Activated naive CD4-positive, alpha-beta T cell treated with anti-CD3 and anti-CD28 coated beads for 36 hours (primary cell): ENCODE measurements around the gene OR51F1. TPM values are rescaled to one million over a fixed set of nuclear protein-coding genes. Genes with fewer than 3 reads are reported as not detected.
"Not testable (repeated sequence)": the region's sequence is repeated elsewhere in the genome, so short reads cannot be mapped to it uniquely, and the experiment has no call there.

Experiments used
- CTCF ChIA-PET: fragments of 350-600 bp; sonication (Branson Sonifier 250); formaldehyde crosslinking; loops from one replicate; lab custom pipeline; 2021; ENCODE audit warnings: antibody characterized with exemption; lab: Charles Lee
- DNase-seq: peaks from one replicate; pipeline ENCODE4 v3.0.0-alpha.2; 2020
- H3K27ac Mint-ChIP-seq: one replicate; pipeline ENCODE4 v1.8.0; 2021; ENCODE audit warnings: mild to moderate bottlenecking, mixed read lengths
- H3K27me3 Mint-ChIP-seq: one replicate; pipeline ENCODE4 v1.8.0; 2021; ENCODE audit warnings: low read depth, mixed read lengths
- H3K36me3 Mint-ChIP-seq: one replicate; pipeline ENCODE4 v1.8.0; 2021; ENCODE audit warnings: low read depth, mixed read lengths
- H3K4me1 Mint-ChIP-seq: one replicate; pipeline ENCODE4 v1.8.0; 2021; ENCODE audit warnings: low read depth, mixed read lengths
- H3K4me3 Mint-ChIP-seq: one replicate; pipeline ENCODE4 v1.8.0; 2021; ENCODE audit warnings: mild to moderate bottlenecking, moderate library complexity, mixed read lengths
- H3K9me3 Mint-ChIP-seq: one replicate; pipeline ENCODE4 v1.8.0; 2021; ENCODE audit warnings: mixed read lengths
- intact Hi-C: fragments of 100-400 bp; cut with micrococcal nuclease; formaldehyde crosslinking; loops from one replicate; pipeline ENCODE4 v1.15.1; 2023
- total RNA-seq, 2 experiments: library from RNA; stranded (reverse); gene quantifications; one replicate each; pipeline ENCODE4 v1.2.3, GENCODE V29; 2021

Gene OR51F1, protein sequence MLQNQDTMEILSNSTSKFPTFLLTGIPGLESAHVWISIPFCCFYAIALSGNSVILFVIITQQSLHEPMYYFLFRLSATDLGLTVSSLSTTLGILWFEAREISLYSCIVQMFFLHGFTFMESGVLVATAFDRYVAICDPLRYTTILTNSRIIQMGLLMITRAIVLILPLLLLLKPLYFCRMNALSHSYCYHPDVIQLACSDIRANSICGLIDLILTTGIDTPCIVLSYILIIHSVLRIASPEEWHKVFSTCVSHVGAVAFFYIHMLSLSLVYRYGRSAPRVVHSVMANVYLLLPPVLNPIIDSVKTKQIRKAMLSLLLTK
- total RNA-seq, result not detected

DNA sequence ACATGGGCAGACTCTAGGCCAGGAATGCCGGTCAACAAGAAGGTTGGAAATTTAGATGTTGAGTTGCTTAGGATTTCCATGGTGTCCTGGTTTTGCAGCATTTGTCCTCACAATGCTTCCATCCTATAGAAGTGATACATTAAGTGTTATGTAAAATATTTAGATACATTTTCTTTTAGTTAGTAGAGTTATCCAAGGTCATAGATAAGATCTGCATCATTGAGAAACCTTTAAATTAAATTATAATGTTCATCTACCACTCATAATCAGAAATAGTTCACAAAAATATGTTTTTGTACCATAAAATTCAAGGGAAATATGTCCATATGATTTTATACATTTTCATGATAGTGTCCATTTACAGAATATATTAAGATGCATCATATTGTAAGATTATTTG, at the start of gene OR51F1:
Gene OR51F1, minus strand, starts transcription at position 101 of the 400 bp plus-strand sequence. Its CDS starts 0 bp downstream, at position 101.
- no peaks in the 10 kb centered on the region for H3K36me3 Mint-ChIP-seq

DNA sequence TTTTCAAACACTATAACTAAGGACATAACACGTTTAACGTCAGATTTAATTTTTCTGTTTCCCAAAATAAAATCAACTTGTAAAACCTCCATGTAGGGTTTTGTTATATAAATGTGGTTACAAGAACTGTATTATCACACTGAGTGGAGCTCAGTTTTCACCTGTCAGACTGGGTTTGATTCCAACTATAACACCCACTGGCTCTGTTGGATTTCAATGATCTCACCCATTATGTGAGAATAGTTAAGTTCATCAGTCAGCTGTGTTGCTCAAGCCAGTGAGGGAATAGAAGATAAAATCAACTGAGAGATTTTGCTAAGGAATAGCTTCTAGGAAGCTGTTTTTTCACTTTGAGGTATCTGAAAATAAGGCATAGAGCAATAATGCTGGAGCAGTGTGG, 39.5 kb upstream of the OR51F1 start:
- H3K36me3 Mint-ChIP-seq, result no peaks in the 10 kb centered on the region
- no peak for DNase-seq
- H3K27me3 Mint-ChIP-seq, result no peaks in the 10 kb centered on the region
- intact Hi-C loops, result no loop called here
- no peak overlapping the region for H3K4me3 Mint-ChIP-seq
- CTCF ChIA-PET, result interaction anchor here (1.4 kb wide), 1 partner anchor 172 kb away, joined by 4 read pairs; no protein-coding TSS in a partner anchor
- no peaks in the 10 kb centered on the region for H3K4me1 Mint-ChIP-seq
- no peak overlapping the region for H3K27ac Mint-ChIP-seq
- no peaks in the 10 kb centered on the region for H3K9me3 Mint-ChIP-seq

More for the DNA sequence above, at the start of gene OR51F1:
- H3K9me3 Mint-ChIP-seq, result no peaks in the 10 kb centered on the region
- peaks cover 13% of the 10 kb centered on the region for H3K27me3 Mint-ChIP-seq
- no peak within 1 kb of the TSS for H3K4me3 Mint-ChIP-seq
- CTCF ChIA-PET, result no interaction called here
- no peaks in the 10 kb centered on the region for H3K4me1 Mint-ChIP-seq
- no peak within 1 kb of the TSS for H3K27ac Mint-ChIP-seq
- intact Hi-C loops, result no loop called here
- no peak for DNase-seq

DNA sequence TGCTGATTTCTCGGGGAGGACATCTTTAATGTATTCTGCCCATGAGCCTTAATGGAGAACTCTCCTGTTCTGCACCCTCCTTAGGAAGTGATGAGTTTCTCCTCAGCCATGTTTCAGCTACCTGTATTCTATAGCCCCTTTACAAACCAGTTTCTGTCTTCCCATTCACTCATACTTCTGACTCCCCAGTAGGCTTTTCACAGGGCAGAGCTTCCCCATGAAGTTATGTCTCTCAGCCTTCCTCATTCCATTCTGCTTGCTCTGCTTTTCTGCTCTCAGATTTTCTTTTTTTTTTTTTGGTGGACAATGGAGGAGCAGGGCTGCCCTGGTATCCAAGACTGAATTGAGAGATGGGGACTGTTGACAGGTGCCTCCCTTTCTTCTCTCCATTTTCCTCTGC, 38.7 kb upstream of the OR51F1 start:
- intact Hi-C loops, result no loop called here
- Mint-ChIP-seq H3K27ac (no peak overlapping the region), H3K4me1 (no peaks in the 10 kb centered on the region), H3K36me3 (no peaks in the 10 kb centered on the region), H3K4me3 (no peak overlapping the region), H3K27me3 (no peaks in the 10 kb centered on the region), H3K9me3 (no peaks in the 10 kb centered on the region)
- no peak for DNase-seq
- CTCF ChIA-PET, result no interaction called here

DNA sequence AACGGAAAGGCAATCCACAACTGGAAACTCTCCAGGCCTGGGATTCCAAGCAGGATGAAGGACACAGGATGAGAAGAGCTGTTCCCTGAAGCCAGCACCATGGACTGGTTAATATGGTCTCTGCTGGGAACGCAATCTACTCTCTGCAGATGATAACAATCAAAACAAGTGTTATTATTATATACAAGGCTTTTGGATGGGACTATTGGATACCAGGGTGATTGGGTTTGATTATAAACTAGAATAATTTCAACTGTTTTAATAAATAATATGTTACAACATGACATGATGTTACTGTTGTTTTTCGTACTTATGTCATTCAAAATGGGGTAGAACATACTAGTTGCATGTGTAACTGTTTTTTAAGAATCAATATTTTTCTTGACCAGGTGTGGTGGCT, 34.5 kb upstream of the OR51F1 start, which contains the start of gene OR52R1:
Gene OR52R1, minus strand, starts transcription at position 101 of the 400 bp plus-strand sequence. Its CDS starts 0 bp downstream, at position 101.
- DNase-seq, result no peak
- no peak within 1 kb of the TSS for H3K27ac Mint-ChIP-seq
- H3K4me1 Mint-ChIP-seq, result no peaks in the 10 kb centered on the region
- H3K9me3 Mint-ChIP-seq, result no peaks in the 10 kb centered on the region
- H3K4me3 Mint-ChIP-seq, result no peak within 1 kb of the TSS
- CTCF ChIA-PET, result no interaction called here
- H3K27me3 Mint-ChIP-seq, result peaks cover 3% of the 10 kb centered on the region
- intact Hi-C loops, result no loop called here
- H3K36me3 Mint-ChIP-seq, result no peaks in the 10 kb centered on the region

DNA sequence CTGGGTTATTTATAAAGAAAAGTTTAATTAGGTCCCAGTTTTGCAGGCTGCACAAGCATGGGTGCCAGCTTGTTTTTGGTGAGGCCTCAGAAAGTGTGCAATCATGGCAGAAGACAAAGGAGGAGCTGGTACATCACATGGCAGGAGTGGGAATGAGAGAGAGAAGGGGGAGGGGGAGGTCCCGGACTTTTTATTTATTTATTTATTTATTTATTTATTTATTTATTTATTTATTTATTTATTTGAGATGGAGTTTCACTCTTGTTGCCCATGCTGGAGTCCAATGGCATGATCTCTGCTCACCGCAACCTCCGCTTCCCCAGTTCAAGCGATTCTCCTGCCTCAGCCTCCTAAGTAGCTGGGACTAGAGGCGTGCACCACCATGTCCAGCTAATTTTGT, 31.6 kb upstream of the OR51F1 start:
- H3K27ac Mint-ChIP-seq, H3K36me3 Mint-ChIP-seq, H3K4me1 Mint-ChIP-seq, DNase-seq, H3K4me3 Mint-ChIP-seq, H3K27me3 Mint-ChIP-seq, intact Hi-C loops, CTCF ChIA-PET, H3K9me3 Mint-ChIP-seq: not testable (repeated sequence)

DNA sequence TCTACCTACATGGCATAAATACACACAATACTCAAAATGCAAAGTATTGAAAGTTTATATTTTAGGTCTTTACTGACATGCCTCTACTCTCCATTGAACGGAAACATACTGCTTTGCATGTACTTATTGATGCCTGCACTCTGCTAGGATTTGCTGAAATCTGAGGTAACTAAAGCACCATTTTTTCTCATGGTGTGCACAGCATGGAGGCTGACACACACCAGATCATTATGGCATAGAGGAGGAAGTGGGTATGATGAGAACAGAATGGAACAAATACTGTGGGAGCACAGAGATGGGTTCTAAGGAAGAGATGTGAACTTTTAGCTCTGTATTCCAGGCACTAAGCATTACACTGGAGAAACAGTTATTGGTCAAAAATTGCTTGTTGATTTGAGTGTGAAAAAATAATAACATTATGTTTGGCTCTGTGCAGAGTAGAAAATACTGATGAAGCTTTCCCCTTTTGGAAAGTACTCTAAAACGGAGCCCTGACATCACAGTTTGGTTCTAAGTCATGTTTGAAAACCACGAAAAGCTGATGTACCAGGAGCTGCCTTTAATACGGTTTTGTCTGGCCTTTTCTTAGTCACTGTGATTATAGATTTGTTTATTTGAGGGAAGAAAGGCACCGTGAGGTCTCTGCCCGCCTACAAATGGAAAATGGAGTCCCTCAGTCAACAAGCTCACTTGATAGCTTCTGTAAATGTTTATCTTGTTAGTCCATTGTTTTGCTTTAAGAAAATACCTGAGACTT, 28.9 kb upstream of the OR51F1 start:
- intact Hi-C loops, result no loop called here
- Mint-ChIP-seq H3K4me1 (no peaks in the 10 kb centered on the region), H3K4me3 (no peak overlapping the region), H3K27me3 (peaks cover 4% of the 10 kb centered on the region), H3K9me3 (no peaks in the 10 kb centered on the region), H3K36me3 (no peaks in the 10 kb centered on the region), H3K27ac (no peak overlapping the region)
- CTCF ChIA-PET, result no interaction called here
- no peak for DNase-seq

DNA sequence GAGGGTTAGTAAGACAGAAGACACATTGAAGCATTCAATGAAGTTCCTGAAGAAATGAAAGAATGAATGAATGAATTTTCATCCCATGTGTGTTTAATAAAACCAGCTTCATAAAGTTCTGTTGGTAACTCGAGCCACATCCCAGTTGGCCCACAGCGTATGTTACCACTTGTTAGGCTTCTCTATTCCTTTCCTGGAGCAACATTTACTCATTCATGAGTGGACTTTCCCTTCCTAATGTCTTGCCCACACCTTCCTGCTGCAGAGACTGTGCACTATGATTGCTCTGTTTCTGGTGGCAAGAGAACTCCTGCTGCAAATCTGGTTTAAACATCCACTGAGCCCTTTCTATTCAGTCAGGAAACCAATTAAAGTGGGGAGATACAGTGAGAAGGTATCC, 27.5 kb upstream of the OR51F1 start:
- no peak overlapping the region for H3K4me3 Mint-ChIP-seq
- H3K27me3 Mint-ChIP-seq, result peaks cover 8% of the 10 kb centered on the region
- no peak for DNase-seq
- H3K9me3 Mint-ChIP-seq, result no peaks in the 10 kb centered on the region
- no peaks in the 10 kb centered on the region for H3K36me3 Mint-ChIP-seq
- H3K27ac Mint-ChIP-seq, result no peak overlapping the region
- H3K4me1 Mint-ChIP-seq, result no peaks in the 10 kb centered on the region
- intact Hi-C loops, result no loop called here
- CTCF ChIA-PET, result no interaction called here

DNA sequence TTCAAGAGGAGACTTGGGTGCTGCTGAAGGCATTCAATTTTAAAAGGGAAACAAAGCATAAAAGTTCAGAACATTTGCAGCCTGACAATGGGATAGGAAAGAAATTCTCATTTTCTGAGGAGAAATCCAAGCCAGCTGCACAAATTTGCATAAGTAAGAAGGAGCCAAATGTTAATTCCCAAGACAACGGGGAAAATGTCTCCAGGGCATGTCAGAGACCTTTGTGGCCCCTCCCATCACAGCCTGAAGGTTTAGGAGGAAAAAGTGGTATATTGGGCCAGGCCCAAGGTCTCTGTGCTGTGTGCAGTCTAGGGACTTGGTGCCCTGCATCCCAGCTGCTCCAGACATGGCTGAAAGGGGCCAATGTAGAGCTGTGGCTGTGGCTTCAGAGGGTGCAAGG, 12.7 kb upstream of the OR51F1 start:
- Mint-ChIP-seq H3K27me3 (peaks cover 9% of the 10 kb centered on the region), H3K4me3 (no peak overlapping the region), H3K27ac (no peak overlapping the region), H3K9me3 (peaks cover 3% of the 10 kb centered on the region), H3K36me3 (no peaks in the 10 kb centered on the region), H3K4me1 (no peaks in the 10 kb centered on the region)
- CTCF ChIA-PET, result no interaction called here
- DNase-seq, result no peak
- intact Hi-C loops, result no loop called here

DNA sequence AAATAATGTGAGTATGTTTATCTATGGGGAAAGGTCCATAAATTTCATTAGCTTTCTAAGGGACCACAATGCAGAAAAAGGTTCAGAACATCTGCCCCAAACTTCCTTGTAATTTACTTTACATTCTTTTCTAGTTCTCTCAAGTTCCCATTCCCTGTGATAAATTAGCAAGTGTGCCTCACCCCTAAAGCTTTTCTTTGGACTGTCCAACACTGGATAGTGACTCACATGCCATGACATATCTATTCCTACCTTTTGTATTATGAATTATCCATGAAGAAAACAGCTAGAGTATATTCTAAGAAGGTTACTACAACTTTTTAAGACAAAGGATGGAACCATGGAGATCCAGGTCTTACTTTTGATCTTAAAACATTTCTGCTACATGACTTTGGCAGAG, 1.6 kb downstream of the OR51F1 start:
- H3K9me3 Mint-ChIP-seq, result no peaks in the 10 kb centered on the region
- no peak for DNase-seq
- H3K27me3 Mint-ChIP-seq, result peaks cover 10% of the 10 kb centered on the region
- CTCF ChIA-PET, result interaction anchor here (0.7 kb wide), 1 partner anchor 131 kb away, joined by 3 read pairs; the partner anchor contains the start of gene OR51D1
- no peaks in the 10 kb centered on the region for H3K36me3 Mint-ChIP-seq
- H3K4me1 Mint-ChIP-seq, result no peaks in the 10 kb centered on the region
- H3K27ac Mint-ChIP-seq, result no peak overlapping the region
- H3K4me3 Mint-ChIP-seq, result no peak overlapping the region
- intact Hi-C loops, result no loop called here

DNA sequence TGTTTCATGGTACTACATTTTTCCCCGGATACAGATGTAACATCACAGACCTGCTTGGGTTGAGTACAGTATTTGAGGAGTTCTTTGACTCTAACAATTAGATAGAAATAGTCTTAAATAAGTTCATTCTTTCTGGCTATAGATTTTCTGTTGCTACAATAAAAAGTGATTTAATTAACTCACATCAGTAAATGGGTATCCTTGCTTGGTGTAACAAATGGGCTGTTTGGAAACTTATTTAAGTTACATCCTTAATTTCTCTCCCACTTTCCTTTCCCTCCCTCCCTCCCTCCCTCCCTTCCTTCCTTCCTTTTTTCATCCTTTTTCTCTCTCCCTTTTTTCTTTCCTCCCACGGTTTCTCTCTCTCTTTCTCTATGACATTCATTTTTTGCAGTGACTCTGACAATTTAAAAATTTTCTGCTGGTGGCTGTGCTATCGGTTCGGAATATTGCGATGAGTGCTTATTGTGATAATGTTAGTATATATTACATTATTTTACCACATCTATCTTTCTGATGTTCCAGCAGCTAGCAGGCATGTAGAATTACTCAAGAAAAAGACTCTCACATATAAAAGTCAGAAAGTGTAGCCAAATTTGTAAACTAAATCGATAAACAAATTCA, 3.2 kb downstream of the OR51F1 start:
- H3K36me3 Mint-ChIP-seq, result no peaks in the 10 kb centered on the region
- no peak overlapping the region for H3K27ac Mint-ChIP-seq
- intact Hi-C loops, result no loop called here
- H3K27me3 Mint-ChIP-seq, result peaks cover 10% of the 10 kb centered on the region
- no peaks in the 10 kb centered on the region for H3K4me1 Mint-ChIP-seq
- no peak overlapping the region for H3K4me3 Mint-ChIP-seq
- DNase-seq, result no peak
- H3K9me3 Mint-ChIP-seq, result no peaks in the 10 kb centered on the region
- CTCF ChIA-PET, result no interaction called here

DNA sequence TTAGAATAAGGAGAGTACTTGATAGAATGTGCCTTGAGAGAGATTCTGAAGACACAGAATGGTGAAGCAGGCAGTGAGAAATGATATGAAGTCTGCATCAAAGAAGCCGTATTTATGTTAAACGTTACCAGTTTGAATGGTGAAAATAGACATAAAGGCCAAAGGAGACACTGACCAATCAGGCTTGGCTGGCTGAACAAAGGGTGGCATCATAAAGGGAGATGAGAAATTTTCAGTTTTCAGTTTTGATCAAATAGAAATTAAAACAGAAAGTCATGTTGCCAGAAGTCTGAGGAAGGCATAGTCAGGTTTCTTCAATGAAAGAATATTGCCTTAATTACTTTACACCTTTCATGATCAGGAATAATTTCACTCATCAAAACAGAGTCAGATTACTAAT, 6.6 kb downstream of the OR51F1 start:
- CTCF ChIA-PET, result no interaction called here
- intact Hi-C loops, result no loop called here
- H3K9me3 Mint-ChIP-seq, result no peaks in the 10 kb centered on the region
- DNase-seq, result no peak
- H3K4me3 Mint-ChIP-seq, result no peak overlapping the region
- no peaks in the 10 kb centered on the region for H3K36me3 Mint-ChIP-seq
- no peaks in the 10 kb centered on the region for H3K27me3 Mint-ChIP-seq
- H3K27ac Mint-ChIP-seq, result no peak overlapping the region
- no peaks in the 10 kb centered on the region for H3K4me1 Mint-ChIP-seq

DNA sequence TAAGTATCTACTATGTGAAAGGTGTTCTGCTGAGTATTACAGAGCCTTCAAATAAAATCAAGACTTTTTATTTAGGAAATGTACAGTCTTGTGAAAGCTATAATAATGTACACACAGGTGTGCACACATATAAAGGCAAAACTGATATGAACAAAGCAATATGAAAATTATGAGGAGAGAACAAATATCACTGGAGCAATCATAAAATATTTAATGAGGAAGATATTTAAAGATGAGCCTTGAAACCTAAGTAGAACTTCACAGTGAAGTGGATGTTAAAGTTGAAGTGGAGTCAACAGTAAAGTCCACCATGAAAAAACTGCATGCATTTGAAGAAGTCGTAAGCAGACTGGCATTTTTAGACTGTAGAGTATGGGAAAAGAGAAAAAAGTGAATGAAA, 18.5 kb downstream of the OR51F1 start:
- Mint-ChIP-seq H3K9me3 (no peaks in the 10 kb centered on the region), H3K27me3 (peaks cover 14% of the 10 kb centered on the region), H3K4me1 (no peaks in the 10 kb centered on the region), H3K27ac (no peak overlapping the region), H3K4me3 (no peak overlapping the region), H3K36me3 (no peaks in the 10 kb centered on the region)
- intact Hi-C loops, result no loop called here
- CTCF ChIA-PET, result no interaction called here
- no peak for DNase-seq
